DND-41 (cell line): Measurements from ENCODE around the gene NOL4L.

ENCODE experiments used
- ATAC-seq: fragments of 200-7000 bp; cut with Tn5 transposase; 3 replicates; pipeline ENCODE4 v1.9.1; 2021; ENCODE audit warnings: low read depth; ENCODE audit not compliant: insufficient read depth
- DNase-seq: peaks from one replicate; pipeline ENCODE4 v3.0.0-alpha.2; 2020
- H2AFZ ChIP-seq: 2 replicates; pipeline ENCODE4 v1.6.0; 2012; ENCODE audit warnings: low read depth, low read length
- H3K27ac ChIP-seq: 2 replicates; pipeline ENCODE4 v1.5.1; 2012; ENCODE audit warnings: low read length, inconsistent platforms
- H3K27me3 ChIP-seq: fragments of 200-600 bp; sonication (generic); 2 replicates; pipeline ENCODE4 v1.6.0; 2012; ENCODE audit warnings: low read length, mild to moderate bottlenecking, inconsistent platforms; ENCODE audit not compliant: insufficient read depth, poor library complexity
- H3K36me3 ChIP-seq: 2 replicates; pipeline ENCODE4 v1.5.1; 2012; ENCODE audit warnings: low read length, inconsistent platforms; ENCODE audit not compliant: insufficient read depth
- H3K4me1 ChIP-seq: 2 replicates; pipeline ENCODE4 v1.5.1; 2012; ENCODE audit warnings: mild to moderate bottlenecking, low read length; ENCODE audit not compliant: insufficient read depth
- H3K4me2 ChIP-seq: 2 replicates; pipeline ENCODE4 v1.6.0; 2012; ENCODE audit warnings: mild to moderate bottlenecking, moderate library complexity, low read length, inconsistent platforms; ENCODE audit not compliant: insufficient read depth
- H3K4me3 ChIP-seq, 2 experiments: fragments of 200-600 bp in 1 of 2; shearing (Covaris generic) in 1 of 2; 2 replicates each; pipeline ENCODE4 v1.5.1; 2012 to 2016; ENCODE audit warnings: inconsistent platforms in 2 of 2, low read length in 2 of 2, mild to moderate bottlenecking in 2 of 2, low read depth in 1 of 2, moderate library complexity in 1 of 2
- H3K79me2 ChIP-seq: 2 replicates; pipeline ENCODE4 v1.6.0; 2012; ENCODE audit warnings: low read length, inconsistent platforms; ENCODE audit not compliant: insufficient read depth
- H3K9ac ChIP-seq: 2 replicates; pipeline ENCODE4 v1.6.0; 2012; ENCODE audit warnings: low read depth, mild to moderate bottlenecking, inconsistent platforms, low read length, moderate library complexity
- H3K9me3 ChIP-seq: 2 replicates; pipeline ENCODE4 v1.5.1; 2012; ENCODE audit warnings: low read length, moderate library complexity, mild to moderate bottlenecking, inconsistent platforms; ENCODE audit not compliant: insufficient read depth, severe bottlenecking
- H4K20me1 ChIP-seq: 2 replicates; pipeline ENCODE4 v1.6.0; 2012; ENCODE audit warnings: low read length; ENCODE audit not compliant: insufficient read depth
- EZH2 ChIP-seq: IDR thresholded peaks from 3 replicates; pipeline ENCODE4 v1.6.1; 2012; ENCODE audit warnings: borderline replicate concordance, low read depth, mild to moderate bottlenecking, moderate library complexity, low read length, inconsistent platforms; ENCODE audit not compliant: severe bottlenecking
- TF ChIP-seq, protein P1 (sequence below): IDR thresholded peaks from 2 replicates; pipeline ENCODE4 v1.5.1; 2012; ENCODE audit warnings: borderline replicate concordance, low read length, moderate library complexity, mild to moderate bottlenecking; ENCODE audit not compliant: poor library complexity, severe bottlenecking; ENCODE audit errors: extremely low read depth

Gene NOL4L

GRCh38 chr20:32603046-32603726 is 18.1 kb upstream of the NOL4L start:
- Histone ChIP-seq H3K9ac (no peak overlapping the region), H3K79me2 (no peaks in the 10 kb centered on the region), H3K4me3 (no peak overlapping the region), H3K27me3 (peaks cover 3% of the 10 kb centered on the region), H3K9me3 (no peaks in the 10 kb centered on the region), H3K27ac (no peak overlapping the region), H3K4me1 (no peaks in the 10 kb centered on the region), H2AFZ (no peak overlapping the region), H4K20me1 (no peaks in the 10 kb centered on the region), H3K4me2 (no peak overlapping the region), H3K36me3 (no peaks in the 10 kb centered on the region)
- no peak for TF ChIP-seq EZH2
- TF ChIP-seq, protein P1, sequence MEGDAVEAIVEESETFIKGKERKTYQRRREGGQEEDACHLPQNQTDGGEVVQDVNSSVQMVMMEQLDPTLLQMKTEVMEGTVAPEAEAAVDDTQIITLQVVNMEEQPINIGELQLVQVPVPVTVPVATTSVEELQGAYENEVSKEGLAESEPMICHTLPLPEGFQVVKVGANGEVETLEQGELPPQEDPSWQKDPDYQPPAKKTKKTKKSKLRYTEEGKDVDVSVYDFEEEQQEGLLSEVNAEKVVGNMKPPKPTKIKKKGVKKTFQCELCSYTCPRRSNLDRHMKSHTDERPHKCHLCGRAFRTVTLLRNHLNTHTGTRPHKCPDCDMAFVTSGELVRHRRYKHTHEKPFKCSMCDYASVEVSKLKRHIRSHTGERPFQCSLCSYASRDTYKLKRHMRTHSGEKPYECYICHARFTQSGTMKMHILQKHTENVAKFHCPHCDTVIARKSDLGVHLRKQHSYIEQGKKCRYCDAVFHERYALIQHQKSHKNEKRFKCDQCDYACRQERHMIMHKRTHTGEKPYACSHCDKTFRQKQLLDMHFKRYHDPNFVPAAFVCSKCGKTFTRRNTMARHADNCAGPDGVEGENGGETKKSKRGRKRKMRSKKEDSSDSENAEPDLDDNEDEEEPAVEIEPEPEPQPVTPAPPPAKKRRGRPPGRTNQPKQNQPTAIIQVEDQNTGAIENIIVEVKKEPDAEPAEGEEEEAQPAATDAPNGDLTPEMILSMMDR = no peak
- ATAC-seq (no peak), DNase-seq (no peak)

- no peak overlapping the region for H3K9ac ChIP-seq
- H3K4me2 ChIP-seq = no peak overlapping the region
- no peak overlapping the region for H2AFZ ChIP-seq
- H3K36me3 ChIP-seq = no peaks in the 10 kb centered on the region
- H3K9me3 ChIP-seq = no peaks in the 10 kb centered on the region
- no peak overlapping the region for H3K4me3 ChIP-seq
- no peaks in the 10 kb centered on the region for H3K4me1 ChIP-seq
- H4K20me1 ChIP-seq = no peaks in the 10 kb centered on the region
- H3K27ac ChIP-seq = no peak overlapping the region
- no peaks in the 10 kb centered on the region for H3K79me2 ChIP-seq
- TF ChIP-seq, protein P1 = no peak
- TF ChIP-seq EZH2 = no peak
- no peak for DNase-seq
- ATAC-seq = no peak
- H3K27me3 ChIP-seq = peaks cover 3% of the 10 kb centered on the region
These were observed 17.1 kb upstream of the NOL4L start for GRCh38 chr20:32602273-32602672.

DNA sequence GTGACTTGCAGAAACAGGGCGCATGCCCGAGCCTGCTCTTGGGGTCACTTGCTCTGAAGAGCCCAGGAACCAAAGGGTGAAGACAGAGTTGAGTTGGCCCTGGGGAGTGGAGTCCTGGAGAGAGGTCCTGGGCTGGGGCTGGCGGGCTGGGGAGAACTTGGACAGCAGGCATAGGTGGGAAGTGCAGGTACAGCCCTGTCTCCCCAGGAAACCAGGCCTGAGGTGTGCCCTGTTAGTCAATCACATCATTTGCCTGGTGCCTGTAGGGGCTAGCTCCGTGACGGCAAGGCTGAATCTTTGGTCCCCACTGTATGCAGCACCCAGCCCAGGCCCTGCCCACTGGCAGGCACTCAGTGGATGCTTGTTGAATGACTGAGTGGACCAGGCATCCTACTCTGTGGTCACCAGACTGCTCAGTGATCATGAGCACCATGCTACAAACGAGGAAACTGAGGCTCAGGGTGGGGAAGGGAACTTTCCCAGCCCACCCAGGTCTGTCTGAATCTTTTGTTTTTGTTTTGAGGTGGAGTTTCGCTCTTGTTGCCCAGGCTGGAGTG is 15.6 kb upstream of the NOL4L start:
- H3K27me3 ChIP-seq = no peaks in the 10 kb centered on the region
- H3K4me3 ChIP-seq = no peak overlapping the region
- H2AFZ ChIP-seq = no peak overlapping the region
- H3K36me3 ChIP-seq = no peaks in the 10 kb centered on the region
- no peak for DNase-seq
- H3K4me1 ChIP-seq = no peaks in the 10 kb centered on the region
- no peak overlapping the region for H3K9ac ChIP-seq
- no peak; the same call in 2 of the 3 replicates for ATAC-seq
- H3K79me2 ChIP-seq = no peaks in the 10 kb centered on the region
- H3K27ac ChIP-seq = no peak overlapping the region
- H3K4me2 ChIP-seq = no peak overlapping the region
- TF ChIP-seq, protein P1 = no peak
- no peak for TF ChIP-seq EZH2
- H3K9me3 ChIP-seq = no peaks in the 10 kb centered on the region
- H4K20me1 ChIP-seq = no peaks in the 10 kb centered on the region
